Ovary (tissue), 9 donors: ENCODE measurements around the gene ECEL1. TPM values are rescaled to one million over a fixed set of nuclear protein-coding genes. Genes with fewer than 3 reads are reported as not detected.
A peak's percentile ranks its signal among the peaks of the same experiment; 100 is the strongest.

Source experiments
- DNase-seq, 5 donors: peaks; one replicate each; pipeline ENCODE4 v3.0.0-alpha.2; 2019 to 2020
- H3K27ac ChIP-seq, 2 donors: fragments of 200-600 bp; one replicate each; pipeline versions ENCODE4 v1.5.1 to v1.8.0; 2019 to 2022
- H3K27me3 ChIP-seq: fragments of 200-600 bp; one replicate; pipeline ENCODE4 v1.8.0; 2022
- H3K36me3 ChIP-seq: fragments of 200-600 bp; sonication (generic); one replicate; pipeline ENCODE4 v1.5.1; 2019
- H3K4me1 ChIP-seq: one replicate; pipeline ENCODE4 v1.8.1; 2013; ENCODE audit warnings: mild to moderate bottlenecking, moderate library complexity; ENCODE audit not compliant: insufficient read depth
- H3K4me3 ChIP-seq: fragments of 200-600 bp; sonication (generic); one replicate; pipeline ENCODE4 v1.5.1; 2017
- H3K9me3 ChIP-seq, 2 donors: fragments of 200-600 bp in 1 of 2; sonication (generic) in 1 of 2; one replicate each; pipeline versions ENCODE4 v1.5.1 to v1.8.1; 2013 to 2019; ENCODE audit warnings: mild to moderate bottlenecking in 1 of 2, moderate library complexity in 1 of 2
- EP300 ChIP-seq: sonication (generic); formaldehyde crosslinking; IDR thresholded peaks from one replicate; pipeline ENCODE4 v1.6.1; 2017; ENCODE audit warnings: antibody characterized with exemption
- POLR2A ChIP-seq: fragments of 450-650 bp; IDR thresholded peaks from one replicate; pipeline ENCODE4 v1.6.1; 2017; ENCODE audit warnings: antibody characterized with exemption, mild to moderate bottlenecking, moderate library complexity
- WGBS, 3 donors: extraction: QIAGEN DNeasy Blood & Tissue Kit in 1 of 3; methylation state at CpG; one replicate each; pipeline versions ENCODE4 v1.1.5 to v1.1.7; 2013 to 2017; 5-methylcytosine and 5-hydroxymethylcytosine counted together
- intact Hi-C, 4 donors: fragments of 100-400 bp; cut with DNase I; formaldehyde crosslinking; loops; one replicate each; pipeline versions ENCODE4 v1.11.0 to v1.15.1; 2022 to 2023
- polyA plus RNA-seq, 2 donors: library from polyadenylated mRNA; stranded (reverse); fragments of 200-250 nt in 1 of 2; fragments of 350-450 nt in 1 of 2; fragmentation: Illumina TruSeq in 1 of 2; extraction: RNeasy Lipid Tissue Mini Kit (QIAGEN cat#74804) in 1 of 2; gene quantifications; one replicate each; pipeline ENCODE4 v1.2.3, GENCODE V29; 2013 to 2014
- total RNA-seq, 7 donors: library from RNA; depleted of rRNA in 2 of 7; stranded (reverse); fragments of >200 nt in 2 of 7; fragmentation: NEBNext Ultra II Directional in 3 of 7; extraction: Animal tissue kit (Norgen Biotek cat#: 25700) in 3 of 7; gene quantifications; one replicate each; pipeline versions ENCODE4 v1.1.0 to v1.2.4, GENCODE V29; 2016 to 2023
- TF ChIP-seq, protein P1 (sequence below), 3 donors: fragments of 450-650 bp in 2 of 3; fragments of 200-600 bp in 1 of 3; IDR thresholded peaks; one replicate each; pipeline versions ENCODE4 v1.5.1 to v1.8.0; 2016 to 2022; ENCODE audit warnings: antibody characterized with exemption in 3 of 3, mild to moderate bottlenecking in 1 of 3
- donor health status: DM: no; HTN: no; CAD: no; lungs with moderate emphysema.
- donor health status: DM: no; HTN: no; CAD: no.
- donor health status: Bipolar disorder and iron deficiency.
- donor health status: DM: yes; HTN: yes; CAD: no.
- donor health status: DM: no; HTN: no; CAD: no.
- donor health status: DM: yes; HTN: yes; CAD: no.

The ECEL1 gene
- total and polyA plus RNA-seq, 9 donors = 2.4 to 251 (median 46.3) TPM

DNA sequence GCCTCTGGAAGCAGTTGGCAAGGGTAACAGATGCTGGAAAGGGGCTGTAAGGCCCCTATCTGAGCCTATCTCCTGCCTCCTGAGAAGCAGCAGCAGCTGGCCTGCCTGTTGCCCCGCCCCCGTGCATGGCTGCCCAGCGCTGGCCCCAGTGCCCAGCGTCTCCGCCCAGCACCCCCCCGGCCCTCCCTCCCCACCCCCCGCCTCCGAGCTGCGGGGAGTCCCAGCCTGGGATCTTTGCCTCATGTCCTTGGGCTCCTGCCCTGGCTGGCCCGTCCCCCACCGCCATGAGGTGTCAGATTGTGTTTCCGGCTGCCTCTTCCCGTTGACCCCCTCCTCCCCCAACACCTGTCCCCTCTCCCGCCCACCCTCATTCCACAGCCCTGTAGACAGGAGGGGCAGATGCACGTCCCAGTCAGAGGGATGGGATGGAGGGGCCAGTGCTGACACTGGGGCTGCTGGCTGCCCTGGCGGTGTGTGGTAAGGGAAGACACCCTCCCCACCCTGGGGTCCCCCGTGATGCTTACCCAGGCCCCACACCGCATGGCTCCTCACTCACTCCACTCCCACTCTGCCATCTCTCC, 38.2 kb upstream of the ECEL1 start, which contains the start of gene CHRND:
Gene CHRND, plus strand, starts transcription at position 370 of the 581 bp plus-strand sequence. Its CDS starts 56 bp downstream, at position 426.
- peak in 2 of 5 donors; percentile 62 to 66 for DNase-seq
- TF ChIP-seq POLR2A (no peak), EP300 (no peak)
- TF ChIP-seq, protein P1, sequence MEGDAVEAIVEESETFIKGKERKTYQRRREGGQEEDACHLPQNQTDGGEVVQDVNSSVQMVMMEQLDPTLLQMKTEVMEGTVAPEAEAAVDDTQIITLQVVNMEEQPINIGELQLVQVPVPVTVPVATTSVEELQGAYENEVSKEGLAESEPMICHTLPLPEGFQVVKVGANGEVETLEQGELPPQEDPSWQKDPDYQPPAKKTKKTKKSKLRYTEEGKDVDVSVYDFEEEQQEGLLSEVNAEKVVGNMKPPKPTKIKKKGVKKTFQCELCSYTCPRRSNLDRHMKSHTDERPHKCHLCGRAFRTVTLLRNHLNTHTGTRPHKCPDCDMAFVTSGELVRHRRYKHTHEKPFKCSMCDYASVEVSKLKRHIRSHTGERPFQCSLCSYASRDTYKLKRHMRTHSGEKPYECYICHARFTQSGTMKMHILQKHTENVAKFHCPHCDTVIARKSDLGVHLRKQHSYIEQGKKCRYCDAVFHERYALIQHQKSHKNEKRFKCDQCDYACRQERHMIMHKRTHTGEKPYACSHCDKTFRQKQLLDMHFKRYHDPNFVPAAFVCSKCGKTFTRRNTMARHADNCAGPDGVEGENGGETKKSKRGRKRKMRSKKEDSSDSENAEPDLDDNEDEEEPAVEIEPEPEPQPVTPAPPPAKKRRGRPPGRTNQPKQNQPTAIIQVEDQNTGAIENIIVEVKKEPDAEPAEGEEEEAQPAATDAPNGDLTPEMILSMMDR (IDR thresholded peaks at IDR 0.05) = no peak
- Histone ChIP-seq H3K9me3 (no peaks in the 10 kb centered on the region), H3K4me1 (no peaks in the 10 kb centered on the region), H3K36me3 (no peaks in the 10 kb centered on the region), H3K4me3 (no peak within 1 kb of the TSS), H3K27ac (no peak within 1 kb of the TSS), H3K27me3 (no peaks in the 10 kb centered on the region)
- intact Hi-C loops = loop anchor here in 3 of 4 donors (10.0 kb wide), 2 partner anchors 201 to 601 kb away; partner anchors contain the start of gene NPPC (in 2 of the 3)
- 7 to 12% (median 9%) methylated on average over 12 to 18 of the region's 18 CpGs for WGBS, 3 donors

DNA sequence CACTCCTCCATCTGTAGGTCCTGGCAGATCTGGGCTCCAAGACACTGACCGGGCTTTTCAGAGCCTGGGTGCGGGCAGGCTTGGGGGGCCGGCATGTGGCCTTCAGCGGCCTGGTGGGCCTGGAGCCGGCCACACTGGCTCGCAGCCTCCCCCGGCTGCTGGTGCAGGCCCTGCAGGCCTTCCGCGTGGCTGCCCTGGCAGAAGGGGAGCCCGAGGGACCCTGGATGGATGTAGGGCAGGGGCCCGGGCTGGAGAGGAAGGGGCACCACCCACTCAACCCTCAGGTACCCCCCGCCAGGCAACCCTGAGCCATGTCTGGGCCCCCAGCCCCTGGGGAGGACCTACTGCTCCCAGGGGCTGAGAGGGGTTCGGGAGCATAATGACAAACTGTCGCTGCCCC, 37.6 kb upstream of the ECEL1 start:
- Histone ChIP-seq H3K27me3 (no peaks in the 10 kb centered on the region), H3K27ac (no peak overlapping the region), H3K36me3 (no peaks in the 10 kb centered on the region), H3K4me1 (no peaks in the 10 kb centered on the region), H3K9me3 (no peaks in the 10 kb centered on the region), H3K4me3 (no peak overlapping the region)
- intact Hi-C loops = loop anchor here in 3 of 4 donors (10.0 kb wide), 2 partner anchors 200 to 600 kb away; partner anchors contain the start of gene NPPC (in 2 of the 3)
- TF ChIP-seq POLR2A = no peak
- DNase-seq = no peak
- WGBS, 3 donors = 74 to 76% (median 74%) methylated on average over 13 to 14 of the region's 14 CpGs

DNA sequence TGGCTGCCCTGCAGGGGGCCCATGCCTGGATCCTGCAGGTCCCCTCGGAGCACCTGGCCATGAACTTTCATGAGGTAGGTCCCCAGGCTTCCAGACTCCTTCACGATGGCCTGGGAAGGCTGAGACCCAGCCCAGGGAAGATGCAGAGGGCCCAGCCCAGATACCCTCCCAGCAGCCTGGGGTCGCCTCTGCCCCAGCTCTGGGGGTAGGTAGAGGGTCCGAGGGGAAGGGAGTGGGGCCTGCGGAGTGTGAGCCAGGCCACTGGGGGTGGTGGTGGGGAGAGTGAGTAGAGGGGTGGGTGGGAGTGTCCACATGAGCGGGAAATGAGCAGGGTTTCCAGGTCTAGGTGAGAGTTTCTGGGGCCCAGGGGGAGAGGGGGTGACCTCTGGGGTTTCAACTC, 37.1 kb upstream of the ECEL1 start:
- intact Hi-C loops = loop anchor here (5.0 to 10.0 kb wide), 4 partner anchors 77 to 602 kb away; partner anchors contain the start of gene NPPC (in 2 of the 4)
- Histone ChIP-seq H3K4me3 (no peak overlapping the region), H3K9me3 (no peaks in the 10 kb centered on the region), H3K4me1 (no peaks in the 10 kb centered on the region), H3K36me3 (no peaks in the 10 kb centered on the region), H3K27me3 (no peaks in the 10 kb centered on the region), H3K27ac (no peak overlapping the region)
- no peak for DNase-seq
- 71 to 77% (median 75%) methylated on average over 6 of the region's 6 CpGs for WGBS, 3 donors
- TF ChIP-seq EP300 (no peak), POLR2A (no peak)
- TF ChIP-seq, protein P1 (IDR thresholded peaks at IDR 0.05) = no peak

GRCh38 chr2:232523682-232524597, 36.3 kb upstream of the ECEL1 start:
- peak in 4 of 5 donors; percentile 47 to 64 (median 60) for DNase-seq
- intact Hi-C loops = loop anchor here (2.0 to 10.0 kb wide), 6 partner anchors 77 to 602 kb away; partner anchors contain the start of gene NPPC (in 2 of the 4)
- no peak overlapping the region for H3K27ac ChIP-seq
- H3K9me3 ChIP-seq = no peaks in the 10 kb centered on the region
- H3K4me1 ChIP-seq = no peaks in the 10 kb centered on the region
- no peaks in the 10 kb centered on the region for H3K36me3 ChIP-seq
- 1 to 3% (median 1%) methylated on average over 47 to 75 of the region's 75 CpGs for WGBS, 3 donors
- H3K27me3 ChIP-seq = no peaks in the 10 kb centered on the region
- TF ChIP-seq POLR2A = no peak
- TF ChIP-seq, protein P1 (IDR thresholded peaks at IDR 0.05) = peak in 1 of 3 donors; percentile 8
- no peak overlapping the region for H3K4me3 ChIP-seq
